ENCODE results near the gene SCUBE3. TPM values are rescaled to one million over a fixed set of nuclear protein-coding genes. Genes with fewer than 3 reads are reported as not detected.
A peak's percentile ranks its signal among the peaks of the same experiment; 100 is the strongest.

The SCUBE3 gene
- total RNA-seq, 4 donors from 2014 or later, result 0.37 to 0.68 (median 0.52) TPM

- Histone ChIP-seq H3K9me3 (no peaks in the 10 kb centered on the region), H3K36me3 (no peaks in the 10 kb centered on the region), H3K27me3 (no peaks in the 10 kb centered on the region), H3K27ac (peak overlapping the region; percentile 92 to 96 (median 94)), H3K4me3 (peak overlapping the region; percentile 48 to 87 (median 86)), H3K4me1 (peaks cover 5 to 22% (median 14%) of the 10 kb centered on the region in 4 donors)
- intact Hi-C loops (cut with DNase I; ENCODE audit: low total_unique reads), result no loop called here
- WGBS, 2 donors (ENCODE audit: low coverage in 1 of 2), result 0 to 1% methylated on average over 1 to 20 of the region's 20 CpGs
- in situ Hi-C loops (cut with MboI; ENCODE audit: low pct_ligation_motif_present in 1 of 4, low pct_unique_long_range_greater_than_20kb in 1 of 4, low sequenced_read_pairs in 3 of 4), result no loop called here
- no peak for DNase-seq
- TF ChIP-seq EP300 (IDR thresholded peaks at IDR 0.05; ENCODE audit: low read depth), result no peak
- TF ChIP-seq, protein P1, sequence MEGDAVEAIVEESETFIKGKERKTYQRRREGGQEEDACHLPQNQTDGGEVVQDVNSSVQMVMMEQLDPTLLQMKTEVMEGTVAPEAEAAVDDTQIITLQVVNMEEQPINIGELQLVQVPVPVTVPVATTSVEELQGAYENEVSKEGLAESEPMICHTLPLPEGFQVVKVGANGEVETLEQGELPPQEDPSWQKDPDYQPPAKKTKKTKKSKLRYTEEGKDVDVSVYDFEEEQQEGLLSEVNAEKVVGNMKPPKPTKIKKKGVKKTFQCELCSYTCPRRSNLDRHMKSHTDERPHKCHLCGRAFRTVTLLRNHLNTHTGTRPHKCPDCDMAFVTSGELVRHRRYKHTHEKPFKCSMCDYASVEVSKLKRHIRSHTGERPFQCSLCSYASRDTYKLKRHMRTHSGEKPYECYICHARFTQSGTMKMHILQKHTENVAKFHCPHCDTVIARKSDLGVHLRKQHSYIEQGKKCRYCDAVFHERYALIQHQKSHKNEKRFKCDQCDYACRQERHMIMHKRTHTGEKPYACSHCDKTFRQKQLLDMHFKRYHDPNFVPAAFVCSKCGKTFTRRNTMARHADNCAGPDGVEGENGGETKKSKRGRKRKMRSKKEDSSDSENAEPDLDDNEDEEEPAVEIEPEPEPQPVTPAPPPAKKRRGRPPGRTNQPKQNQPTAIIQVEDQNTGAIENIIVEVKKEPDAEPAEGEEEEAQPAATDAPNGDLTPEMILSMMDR (IDR thresholded peaks at IDR 0.05), result peak in 1 of 5 experiments; percentile 14
- no peak for TF ChIP-seq POLR2A (IDR thresholded peaks at IDR 0.05)
Measured at GRCh38 chr6:35258858-35259193, 45.1 kb downstream of the SCUBE3 start.

- Histone ChIP-seq H3K4me3 (peak within 1 kb of the TSS; percentile 83 to 87 (median 86)), H3K27ac (peak within 1 kb of the TSS; percentile 92 to 96 (median 94)), H3K9me3 (no peaks in the 10 kb centered on the region), H3K27me3 (no peaks in the 10 kb centered on the region), H3K36me3 (no peaks in the 10 kb centered on the region), H3K4me1 (peaks cover 5 to 22% (median 14%) of the 10 kb centered on the region in 4 donors)
- peak; percentile 98 for DNase-seq
- 1% methylated on average over 47 of the region's 82 CpGs; no CpG with 5 or more reads in 1 of the 2 donors for WGBS, 2 donors (ENCODE audit: low coverage in 1 of 2)
- in situ Hi-C loops (cut with MboI; ENCODE audit: low pct_ligation_motif_present in 1 of 4, low pct_unique_long_range_greater_than_20kb in 1 of 4, low sequenced_read_pairs in 3 of 4), result no loop called here
- intact Hi-C loops (cut with DNase I; ENCODE audit: low total_unique reads), result no loop called here
- TF ChIP-seq POLR2A (IDR thresholded peaks at IDR 0.05) (peak; percentile 72), POLR2AphosphoS5 (IDR thresholded peaks at IDR 0.05) (peak; percentile 79 to 86 (median 86)), EP300 (IDR thresholded peaks at IDR 0.05; ENCODE audit: low read depth) (peak; percentile 70)
- TF ChIP-seq, protein P1 (IDR thresholded peaks at IDR 0.05), result peak in 2 of 5 experiments; percentile 58 to 82
Measured at GRCh38 chr6:35259194-35259947, 45.6 kb downstream of the SCUBE3 start, which contains the start of gene ZNF76. Gene ZNF76 (plus strand): TSS chr6:35259735. CDS start chr6:35281152, 21,417 bp downstream.

DNA sequence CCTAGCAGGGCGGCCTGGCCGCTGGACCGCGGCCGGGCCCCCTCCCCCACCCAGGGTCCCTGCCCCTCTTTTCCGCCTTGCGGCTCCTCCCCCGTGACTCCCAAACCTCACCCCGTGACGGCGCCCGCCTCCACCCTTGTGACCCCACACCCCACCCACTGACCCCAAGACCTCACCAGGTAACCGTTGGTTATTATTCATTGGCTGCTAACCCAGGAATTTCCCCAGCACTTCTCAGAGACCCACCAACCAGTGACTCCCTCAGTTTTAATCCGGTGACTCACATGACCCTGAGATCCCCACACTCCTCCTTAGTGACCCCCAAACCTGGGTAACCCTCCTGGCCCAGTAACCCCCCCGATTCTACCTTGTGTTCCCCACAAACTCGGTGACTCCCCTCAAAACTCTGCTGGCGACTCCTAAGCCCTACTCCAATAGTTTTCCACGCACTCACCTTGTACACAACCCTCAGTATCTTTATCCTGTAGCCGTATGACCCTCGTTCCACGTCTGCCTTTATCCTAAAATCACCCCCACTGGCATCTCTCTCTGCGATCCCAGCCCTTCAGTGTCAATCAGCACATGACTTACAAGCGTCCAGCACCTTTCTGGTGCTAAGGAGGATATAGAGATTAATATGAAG, 46.3 kb downstream of the SCUBE3 start:
- in situ Hi-C loops (cut with MboI; ENCODE audit: low pct_ligation_motif_present in 1 of 4, low pct_unique_long_range_greater_than_20kb in 1 of 4, low sequenced_read_pairs in 3 of 4) (no loop called here), intact Hi-C loops (cut with DNase I; ENCODE audit: low total_unique reads) (no loop called here)
- peak; percentile 80 for DNase-seq
- WGBS, 2 donors (ENCODE audit: low coverage in 1 of 2), result 6 to 11% methylated on average over 8 to 23 of the region's 23 CpGs
- H3K4me1 ChIP-seq, result peaks cover 5 to 22% (median 14%) of the 10 kb centered on the region in 4 donors
- H3K9me3 ChIP-seq, result no peaks in the 10 kb centered on the region
- H3K27me3 ChIP-seq, result no peaks in the 10 kb centered on the region
- peak overlapping the region; percentile 92 to 96 (median 94) for H3K27ac ChIP-seq
- no peaks in the 10 kb centered on the region for H3K36me3 ChIP-seq
- peak overlapping the region; percentile 83 to 87 (median 86) for H3K4me3 ChIP-seq
- TF ChIP-seq EP300 (IDR thresholded peaks at IDR 0.05; ENCODE audit: low read depth) (no peak), POLR2AphosphoS5 (IDR thresholded peaks at IDR 0.05) (no peak), POLR2A (IDR thresholded peaks at IDR 0.05) (no peak)
- TF ChIP-seq, protein P1 (IDR thresholded peaks at IDR 0.05), result no peak
